Measurements from ENCODE around the gene TAF5L. TPM values are rescaled to one million over a fixed set of nuclear protein-coding genes. Genes with fewer than 3 reads are reported as not detected.
A peak's percentile ranks its signal among the peaks of the same experiment; 100 is the strongest.

TAF5L gene
- total RNA-seq, 1 donor from 2014 or later = 22.1 TPM

DNA sequence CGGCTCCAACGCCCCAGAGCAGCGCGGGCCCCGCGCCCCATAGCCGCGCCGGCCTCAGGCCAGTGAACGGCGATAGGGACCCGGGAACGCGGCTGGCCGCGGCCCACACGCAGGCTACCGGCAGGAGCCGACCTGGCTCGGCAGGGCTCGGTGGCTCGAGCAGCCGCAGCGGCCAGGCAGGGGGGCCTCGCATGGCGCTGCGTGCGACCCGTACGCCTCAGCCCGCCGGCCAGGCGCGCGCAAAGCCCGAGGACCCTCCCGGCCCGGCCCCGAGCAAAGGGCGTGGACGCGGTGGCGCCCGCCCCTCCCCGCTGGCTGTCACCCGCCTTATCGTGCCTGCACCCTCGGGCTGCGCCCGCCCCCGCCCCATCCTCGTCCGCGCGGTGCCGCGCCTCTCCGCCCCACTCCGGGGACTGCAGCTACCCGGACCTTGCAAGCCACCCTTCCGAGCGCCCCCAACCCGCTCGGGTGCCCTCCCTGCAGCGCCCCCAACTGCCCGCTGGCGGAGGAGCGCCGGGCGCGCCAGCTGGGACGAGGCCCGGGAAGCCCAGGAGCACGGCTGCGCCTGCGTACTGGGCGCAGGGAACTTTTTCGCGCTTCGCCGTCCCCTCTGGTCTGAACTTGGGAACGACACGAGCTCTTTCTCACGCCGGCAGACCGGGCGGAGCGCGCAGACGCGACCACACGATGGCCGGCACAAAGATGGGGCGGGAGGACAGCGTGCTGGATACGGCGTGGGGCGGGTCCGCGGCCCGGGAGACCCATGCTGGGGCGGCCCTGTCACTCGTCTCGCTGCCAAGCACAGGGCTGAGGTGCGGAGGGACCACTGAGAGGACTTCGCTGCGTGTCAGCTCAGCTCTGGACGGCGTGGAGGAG is 67.2 kb downstream of the TAF5L start, which contains the start of gene ABCB10:
ABCB10 (minus strand) TSS at position 248 of the 876 bp plus-strand sequence; CDS start at position 193, 55 bp downstream.
- DNase-seq (peak; percentile 98), ATAC-seq (peak; percentile 95)
- peak within 1 kb of the TSS; percentile 75 for H3K4me3 ChIP-seq
- intact Hi-C loops (cut with DNase I) = no loop called here
- TF ChIP-seq, protein P1, sequence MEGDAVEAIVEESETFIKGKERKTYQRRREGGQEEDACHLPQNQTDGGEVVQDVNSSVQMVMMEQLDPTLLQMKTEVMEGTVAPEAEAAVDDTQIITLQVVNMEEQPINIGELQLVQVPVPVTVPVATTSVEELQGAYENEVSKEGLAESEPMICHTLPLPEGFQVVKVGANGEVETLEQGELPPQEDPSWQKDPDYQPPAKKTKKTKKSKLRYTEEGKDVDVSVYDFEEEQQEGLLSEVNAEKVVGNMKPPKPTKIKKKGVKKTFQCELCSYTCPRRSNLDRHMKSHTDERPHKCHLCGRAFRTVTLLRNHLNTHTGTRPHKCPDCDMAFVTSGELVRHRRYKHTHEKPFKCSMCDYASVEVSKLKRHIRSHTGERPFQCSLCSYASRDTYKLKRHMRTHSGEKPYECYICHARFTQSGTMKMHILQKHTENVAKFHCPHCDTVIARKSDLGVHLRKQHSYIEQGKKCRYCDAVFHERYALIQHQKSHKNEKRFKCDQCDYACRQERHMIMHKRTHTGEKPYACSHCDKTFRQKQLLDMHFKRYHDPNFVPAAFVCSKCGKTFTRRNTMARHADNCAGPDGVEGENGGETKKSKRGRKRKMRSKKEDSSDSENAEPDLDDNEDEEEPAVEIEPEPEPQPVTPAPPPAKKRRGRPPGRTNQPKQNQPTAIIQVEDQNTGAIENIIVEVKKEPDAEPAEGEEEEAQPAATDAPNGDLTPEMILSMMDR (IDR thresholded peaks at IDR 0.05) = peak; percentile 76
- peaks cover 19% of the 10 kb centered on the region for H3K4me1 ChIP-seq
- no peaks in the 10 kb centered on the region for H3K36me3 ChIP-seq
- no peaks in the 10 kb centered on the region for H3K27me3 ChIP-seq
- peak within 1 kb of the TSS; percentile 86 for H3K27ac ChIP-seq
- H3K9me3 ChIP-seq = no peaks in the 10 kb centered on the region

DNA sequence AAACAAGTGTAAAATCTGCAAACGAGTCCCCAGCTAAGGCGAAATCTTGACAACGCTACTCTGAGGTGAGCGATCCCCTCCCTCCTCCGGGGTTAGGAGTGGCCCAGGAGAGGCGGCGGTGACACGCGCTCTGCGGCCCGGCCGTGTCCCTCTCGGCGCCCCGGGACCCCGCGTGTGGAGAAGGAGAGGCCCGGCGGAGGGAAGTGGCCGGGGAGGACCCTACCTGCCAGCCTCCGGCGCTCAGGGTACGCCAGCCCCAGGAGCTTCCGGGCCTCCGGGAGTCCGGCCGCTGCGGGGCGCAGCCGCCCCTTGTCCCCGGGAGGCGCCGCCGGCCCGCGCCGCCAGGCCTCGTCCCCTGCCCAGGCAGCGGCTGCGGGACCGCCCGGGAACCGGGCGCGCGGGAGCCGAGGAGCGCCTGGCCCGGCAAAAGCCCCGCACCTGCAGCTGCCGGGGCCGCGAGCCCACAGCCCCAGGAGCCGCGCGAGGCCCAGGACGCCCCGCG is 68.0 kb downstream of the TAF5L start:
- TF ChIP-seq, protein P1 (IDR thresholded peaks at IDR 0.05) = peak; percentile 5
- Histone ChIP-seq H3K9me3 (no peaks in the 10 kb centered on the region), H3K36me3 (no peaks in the 10 kb centered on the region), H3K4me1 (peaks cover 19% of the 10 kb centered on the region), H3K27me3 (no peaks in the 10 kb centered on the region), H3K4me3 (peak overlapping the region; percentile 75), H3K27ac (peak overlapping the region; percentile 86)
- ATAC-seq (peak; percentile 41), DNase-seq (peak; percentile 82)
- intact Hi-C loops (cut with DNase I) = no loop called here

DNA sequence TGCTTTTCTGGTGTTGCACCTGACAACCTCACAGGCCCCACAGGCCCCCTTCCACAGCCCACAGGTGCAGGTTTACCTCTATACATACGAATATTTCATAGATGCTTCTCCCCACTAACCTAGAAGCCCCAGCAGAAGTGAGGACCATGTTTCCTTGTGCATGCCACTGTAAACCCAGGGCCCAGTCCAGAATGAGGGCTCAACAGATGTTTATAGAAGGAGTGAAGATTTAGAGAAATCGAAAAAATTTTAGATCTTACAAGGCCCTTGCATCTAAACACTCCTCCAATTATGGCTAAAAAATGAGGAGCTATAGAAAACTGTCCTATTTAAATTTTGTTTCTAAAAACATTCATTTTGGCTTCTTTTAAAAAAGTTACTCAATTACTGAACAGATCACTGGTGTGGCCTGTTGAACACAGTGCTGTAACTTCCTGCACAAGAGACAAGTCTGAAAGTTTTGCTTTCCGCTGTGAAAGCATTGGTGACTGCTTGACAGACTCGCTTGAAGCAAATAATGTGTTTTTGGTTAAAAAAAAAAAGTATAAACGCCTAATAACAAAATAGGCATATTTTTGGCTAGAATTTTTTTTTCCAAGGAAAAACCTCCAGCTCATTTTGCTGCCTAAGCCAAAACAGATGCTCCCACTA is 68.6 kb downstream of the TAF5L start:
- TF ChIP-seq, protein P1 (IDR thresholded peaks at IDR 0.05) = no peak
- Histone ChIP-seq H3K4me1 (peaks cover 19% of the 10 kb centered on the region), H3K27ac (peak overlapping the region; percentile 86), H3K36me3 (no peaks in the 10 kb centered on the region), H3K4me3 (peak overlapping the region; percentile 75), H3K27me3 (no peaks in the 10 kb centered on the region), H3K9me3 (no peaks in the 10 kb centered on the region)
- DNase-seq = no peak
- no peak for ATAC-seq
- intact Hi-C loops (cut with DNase I) = no loop called here

DNA sequence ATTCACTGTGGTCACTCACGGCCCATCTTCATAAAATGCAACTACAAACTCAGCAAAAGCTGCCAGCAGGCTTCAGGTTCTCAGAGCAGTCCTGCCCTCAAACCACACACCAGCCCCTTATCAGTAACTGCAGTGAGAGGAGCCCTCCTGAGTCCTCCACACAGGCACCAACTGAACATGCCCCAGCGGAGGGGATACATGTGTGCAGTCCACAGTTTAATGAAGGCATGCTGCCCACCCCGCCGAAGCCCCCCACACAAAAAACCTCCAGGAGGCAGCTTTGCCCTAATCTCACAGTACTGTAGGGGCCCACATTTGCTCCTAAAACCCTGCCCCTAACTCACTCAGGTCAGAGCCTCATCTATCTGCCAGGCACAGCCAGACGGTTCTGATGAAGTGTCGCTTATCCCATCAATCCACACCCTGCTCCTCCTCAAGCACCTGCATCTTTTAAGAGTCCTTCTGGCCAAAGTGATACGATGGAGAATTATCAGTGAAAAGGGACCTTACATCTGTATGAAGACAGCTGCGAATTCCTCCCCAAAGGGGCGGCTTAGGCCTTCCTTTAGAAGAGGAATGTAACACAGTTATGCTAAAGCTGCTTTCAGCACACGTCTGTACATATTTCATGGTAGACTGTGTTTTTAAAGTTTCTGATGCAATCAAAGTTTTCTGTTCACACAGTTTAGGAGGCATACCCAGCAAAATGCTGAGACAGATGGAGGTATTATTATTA is 70.9 kb downstream of the TAF5L start:
- Histone ChIP-seq H3K36me3 (no peaks in the 10 kb centered on the region), H3K27me3 (no peaks in the 10 kb centered on the region), H3K4me1 (peaks cover 19% of the 10 kb centered on the region), H3K27ac (no peak overlapping the region), H3K4me3 (no peak overlapping the region), H3K9me3 (no peaks in the 10 kb centered on the region)
- no peak for ATAC-seq
- intact Hi-C loops (cut with DNase I) = no loop called here
- no peak for DNase-seq
- TF ChIP-seq, protein P1 (IDR thresholded peaks at IDR 0.05) = no peak

DNA sequence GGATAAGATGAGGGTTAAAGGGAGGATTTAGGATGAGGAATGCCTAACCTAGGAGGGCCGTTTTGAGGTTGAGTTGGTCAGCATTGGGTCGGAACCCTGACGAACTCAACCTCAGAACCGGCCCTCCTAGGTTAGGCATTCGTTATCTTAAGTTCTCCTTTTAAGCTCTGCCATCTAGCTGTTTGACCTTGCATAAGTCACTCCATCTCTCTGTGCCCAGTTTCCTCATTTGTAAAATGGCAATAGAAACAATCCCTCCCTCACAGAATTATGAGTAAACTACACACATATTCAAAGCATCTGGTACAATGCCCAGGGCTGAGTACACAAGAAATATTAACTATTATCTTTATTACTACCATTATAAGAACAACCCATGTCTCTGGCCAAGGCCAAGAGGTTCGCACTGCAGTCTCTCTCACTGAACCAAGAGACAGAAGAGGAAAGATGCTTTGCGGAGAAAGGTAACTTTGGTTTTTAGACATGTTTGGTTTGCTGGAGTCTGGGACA is 72.2 kb downstream of the TAF5L start:
- peaks cover 13% of the 10 kb centered on the region for H3K4me1 ChIP-seq
- H3K27me3 ChIP-seq = no peaks in the 10 kb centered on the region
- TF ChIP-seq, protein P1 (IDR thresholded peaks at IDR 0.05) = no peak
- no peak for DNase-seq
- H3K36me3 ChIP-seq = no peaks in the 10 kb centered on the region
- no peak overlapping the region for H3K27ac ChIP-seq
- no peak overlapping the region for H3K4me3 ChIP-seq
- ATAC-seq = no peak
- H3K9me3 ChIP-seq = no peaks in the 10 kb centered on the region
- intact Hi-C loops (cut with DNase I) = no loop called here
